Stimulated activated effector memory CD8-positive, alpha-beta T cell treated with anti-CD3 and anti-CD28 coated beads, Interleukin-12 subunit alpha, Interleukin-12 subunit beta, amount 100 ng/mL, for 72 hours (primary cell): ENCODE measurements around the gene NPIPA7.
A peak's percentile ranks its signal among the peaks of the same experiment; 100 is the strongest.
"Not testable (repeated sequence)": the region's sequence is repeated elsewhere in the genome, so short reads cannot be mapped to it uniquely, and the experiment has no call there.

Source experiments
- ATAC-seq: fragments of 150-1000 bp; cut with Tn5 transposase; 2 replicates; pipeline ENCODE4 v1.10.0; 2021
- DNase-seq, 2 donors: peaks; one replicate each; pipeline ENCODE4 v3.0.0; 2021 to 2022; ENCODE audit warnings: low spot score in 2 of 2
- H3K27ac Mint-ChIP-seq: one replicate; pipeline ENCODE4 v1.8.0; 2022; ENCODE audit warnings: mild to moderate bottlenecking, mixed read lengths
- H3K36me3 Mint-ChIP-seq: one replicate; pipeline ENCODE4 v1.8.0; 2022; ENCODE audit warnings: mild to moderate bottlenecking, mixed read lengths
- H3K4me1 Mint-ChIP-seq: one replicate; pipeline ENCODE4 v1.8.0; 2022; ENCODE audit warnings: mixed read lengths
- H3K4me3 Mint-ChIP-seq: one replicate; pipeline ENCODE4 v1.8.0; 2022; ENCODE audit warnings: mild to moderate bottlenecking, mixed read lengths
- H3K9me3 Mint-ChIP-seq: one replicate; pipeline ENCODE4 v1.8.0; 2022; ENCODE audit warnings: mixed read lengths

Gene NPIPA7

DNA sequence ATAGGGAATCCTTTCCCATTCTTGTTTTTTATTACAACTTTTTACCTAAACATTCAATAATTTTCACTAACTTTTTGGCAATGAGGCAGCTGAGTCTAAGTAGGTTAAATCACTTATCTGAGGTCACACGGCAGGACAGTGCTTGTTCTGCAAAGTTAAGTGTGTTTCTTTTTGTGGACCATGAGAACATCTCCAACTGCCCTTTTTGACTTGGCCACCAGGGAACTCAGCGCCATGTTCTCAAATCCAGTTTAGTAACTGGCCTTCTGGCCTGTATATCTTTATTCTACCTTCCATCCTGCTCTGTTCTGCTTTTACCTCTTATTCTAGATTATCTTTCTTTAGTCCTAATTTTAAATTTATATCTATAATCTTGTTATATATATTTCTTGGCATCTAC lies 23.4 kb downstream of the NPIPA7 start:
- DNase-seq, H3K9me3 Mint-ChIP-seq, H3K4me3 Mint-ChIP-seq, H3K4me1 Mint-ChIP-seq, ATAC-seq, H3K36me3 Mint-ChIP-seq, H3K27ac Mint-ChIP-seq: not testable (repeated sequence)

DNA sequence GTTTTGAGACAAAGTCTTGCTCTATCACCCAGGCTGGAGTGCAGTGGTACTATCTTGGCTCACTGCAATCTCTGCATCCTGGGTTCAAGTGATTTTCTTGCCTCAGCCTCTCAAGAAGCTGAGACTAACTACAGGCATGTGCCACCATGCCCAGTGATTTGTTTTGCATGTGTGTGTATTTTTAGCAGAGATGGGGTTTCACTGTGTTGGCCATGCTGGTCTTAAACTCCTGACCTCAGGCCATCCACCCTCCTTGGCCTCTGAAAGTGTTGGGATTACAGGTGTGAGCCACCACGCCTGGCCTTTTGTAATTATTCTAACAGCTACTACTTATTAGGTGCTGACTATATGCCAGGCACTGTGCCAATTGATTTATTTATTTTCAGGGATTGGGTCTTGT lies 25.3 kb downstream of the NPIPA7 start:
- not testable (repeated sequence) for H3K27ac Mint-ChIP-seq, DNase-seq, H3K36me3 Mint-ChIP-seq, H3K4me1 Mint-ChIP-seq, H3K9me3 Mint-ChIP-seq, H3K4me3 Mint-ChIP-seq, ATAC-seq

DNA sequence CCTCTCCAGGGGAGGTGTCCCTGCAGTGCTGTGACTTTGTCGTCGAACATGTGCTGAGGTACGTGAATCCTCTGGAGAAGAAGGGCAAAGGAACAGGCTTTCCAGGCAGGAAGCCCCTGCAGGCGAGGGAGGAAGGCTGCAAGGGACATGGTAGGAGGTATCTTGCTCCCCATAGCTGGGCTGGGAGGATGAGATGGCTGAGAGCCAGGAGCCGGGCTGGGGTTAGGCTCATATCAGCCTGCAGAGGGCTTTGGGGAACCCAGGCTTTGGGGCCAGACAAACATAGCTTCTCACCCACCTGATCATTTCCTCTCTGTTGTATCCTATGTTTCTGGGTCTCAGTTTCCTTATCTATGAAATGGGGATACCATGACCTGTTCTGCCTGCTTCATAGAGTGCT lies 26.5 kb downstream of the NPIPA7 start:
- not testable (repeated sequence) for H3K9me3 Mint-ChIP-seq

DNA sequence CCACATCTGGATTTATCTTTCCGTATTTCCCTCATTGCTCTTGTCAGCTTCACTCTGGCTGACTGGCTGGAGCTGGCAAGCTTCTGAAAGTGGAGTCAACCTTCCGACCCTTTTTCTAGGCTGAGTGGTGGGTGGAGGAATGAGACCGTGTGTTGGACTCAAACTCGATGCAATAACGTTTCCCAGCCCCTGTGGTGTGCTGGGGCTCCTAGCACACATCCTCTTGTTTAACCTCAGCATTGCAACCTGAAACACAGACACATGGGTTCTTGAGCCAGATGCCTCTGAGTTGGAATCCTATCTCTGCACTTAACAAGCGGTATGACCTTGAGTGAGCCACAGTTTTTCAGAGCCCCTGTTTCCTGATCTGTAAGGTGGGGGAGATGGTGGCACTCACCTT lies 29.5 kb downstream of the NPIPA7 start:
- not testable (repeated sequence) for H3K27ac Mint-ChIP-seq, DNase-seq, H3K9me3 Mint-ChIP-seq, H3K4me1 Mint-ChIP-seq, H3K4me3 Mint-ChIP-seq, H3K36me3 Mint-ChIP-seq, ATAC-seq

More for the DNA sequence above, 26.5 kb downstream of the NPIPA7 start:
- H3K4me3 Mint-ChIP-seq, H3K36me3 Mint-ChIP-seq, H3K27ac Mint-ChIP-seq, H3K4me1 Mint-ChIP-seq, DNase-seq, ATAC-seq: not testable (repeated sequence)

DNA sequence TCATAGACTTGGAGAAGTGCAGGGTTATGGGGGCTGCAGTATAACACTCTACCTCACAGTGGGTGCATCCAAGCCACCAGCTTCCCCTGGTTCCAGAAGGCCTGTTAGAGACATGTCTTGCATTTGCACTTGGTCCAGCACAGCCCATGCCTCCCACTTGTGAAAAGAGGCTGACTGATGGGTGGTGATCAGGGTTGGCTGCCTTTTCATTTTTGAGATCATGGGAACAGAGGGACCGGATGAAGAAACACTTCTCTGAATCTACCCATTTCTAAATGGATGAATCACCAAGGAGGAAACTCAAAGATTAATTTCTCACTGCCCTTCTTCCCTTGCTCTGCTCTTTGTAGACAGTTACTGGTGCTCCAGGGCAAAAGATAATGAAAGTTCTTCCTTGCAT lies 34.8 kb downstream of the NPIPA7 start:
- H3K27ac Mint-ChIP-seq, H3K9me3 Mint-ChIP-seq, H3K4me3 Mint-ChIP-seq, H3K4me1 Mint-ChIP-seq, H3K36me3 Mint-ChIP-seq, DNase-seq, ATAC-seq: not testable (repeated sequence)

DNA sequence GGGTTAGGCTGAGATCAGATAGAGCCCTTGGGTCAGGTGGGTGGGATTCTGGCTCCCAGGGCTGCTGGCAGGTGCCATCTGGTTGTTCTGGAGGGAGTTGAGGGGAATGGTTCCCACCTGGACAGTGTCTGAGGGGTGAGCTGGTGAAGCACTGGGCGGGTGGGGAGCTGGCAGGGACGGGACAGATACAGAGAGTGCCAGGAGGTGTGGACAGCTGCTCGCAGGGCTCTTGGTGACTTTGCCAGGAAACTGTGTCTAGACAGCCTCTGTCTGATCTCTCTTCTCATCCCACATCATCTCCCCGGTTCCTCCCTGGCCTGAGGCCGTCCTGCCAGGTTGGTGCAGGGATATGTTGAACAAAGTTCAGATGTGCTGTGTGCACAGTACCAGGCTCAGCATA lies 38.1 kb downstream of the NPIPA7 start:
- not testable (repeated sequence) for H3K27ac Mint-ChIP-seq, H3K4me3 Mint-ChIP-seq, H3K9me3 Mint-ChIP-seq, H3K4me1 Mint-ChIP-seq, H3K36me3 Mint-ChIP-seq, DNase-seq
- peak; percentile 33 for ATAC-seq

DNA sequence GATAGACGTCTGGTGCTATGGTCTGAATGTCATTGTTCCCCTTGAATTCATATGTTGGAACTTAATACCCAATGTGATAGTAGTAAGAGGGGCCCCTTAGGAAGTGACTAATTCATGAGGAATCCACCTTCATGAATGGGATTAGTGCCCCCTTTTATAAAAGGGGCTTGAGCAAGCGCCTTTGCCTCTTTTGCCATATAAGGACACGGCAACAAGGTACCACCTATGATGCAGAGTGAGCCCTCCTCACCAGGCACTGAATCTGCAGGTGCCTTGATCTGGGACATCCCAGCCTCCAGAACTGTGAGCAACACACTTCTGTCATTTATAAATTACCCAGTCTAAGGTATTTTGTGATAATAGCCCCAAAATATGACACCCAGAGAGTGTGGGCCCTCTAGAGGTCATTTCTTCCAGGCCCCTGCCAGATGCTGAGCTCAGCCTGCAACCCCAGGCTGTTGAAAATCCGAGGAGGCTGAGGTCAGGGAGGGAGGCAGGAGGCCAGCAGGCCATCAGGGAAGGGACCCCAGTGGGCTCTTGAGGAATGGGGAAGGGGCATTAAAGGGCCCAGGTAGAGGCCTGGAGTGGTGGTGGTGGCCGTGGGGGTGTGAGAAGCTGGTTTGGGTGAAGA lies 39.1 kb downstream of the NPIPA7 start:
- H3K27ac Mint-ChIP-seq, ATAC-seq, DNase-seq, H3K4me1 Mint-ChIP-seq, H3K4me3 Mint-ChIP-seq, H3K36me3 Mint-ChIP-seq, H3K9me3 Mint-ChIP-seq: not testable (repeated sequence)

DNA sequence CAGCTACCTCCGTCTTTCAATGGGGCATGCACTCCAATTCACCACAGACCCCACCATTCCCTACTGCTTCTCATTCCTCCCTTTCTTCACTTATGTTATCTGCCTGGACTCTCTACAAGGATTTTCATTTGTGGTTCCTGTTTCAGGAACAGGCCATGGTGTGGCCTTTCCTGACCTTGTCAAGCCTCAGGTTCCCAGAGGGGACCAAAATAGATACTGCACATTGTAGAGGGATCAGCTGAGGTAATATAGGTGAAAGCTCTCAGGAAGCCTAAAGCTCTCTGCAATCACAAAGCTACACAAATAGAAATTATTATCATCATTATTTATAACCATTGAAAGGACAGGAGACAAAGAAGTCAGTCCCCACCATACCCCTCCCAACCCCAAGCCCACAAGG lies 41.6 kb downstream of the NPIPA7 start:
- not testable (repeated sequence) for H3K9me3 Mint-ChIP-seq, H3K36me3 Mint-ChIP-seq, H3K4me3 Mint-ChIP-seq, H3K4me1 Mint-ChIP-seq, DNase-seq, H3K27ac Mint-ChIP-seq, ATAC-seq

DNA sequence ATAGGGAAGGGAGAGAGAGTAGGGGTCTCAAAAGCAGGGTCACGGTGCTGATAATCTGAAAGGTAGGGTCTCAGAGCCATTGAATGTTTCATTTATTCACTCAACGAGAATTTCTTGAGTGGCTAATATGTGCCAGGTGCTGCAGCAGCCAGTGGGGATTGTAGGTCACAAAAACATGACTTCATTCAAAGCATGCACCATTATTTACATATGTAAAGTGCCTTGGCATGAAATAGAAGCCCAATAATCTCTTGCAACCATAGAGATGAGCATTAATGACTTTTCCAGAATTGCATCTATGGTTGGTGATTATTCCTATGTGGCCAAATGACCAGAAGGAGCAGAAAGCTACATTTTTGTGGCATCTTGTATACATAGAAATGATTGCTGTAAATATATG lies 46.2 kb downstream of the NPIPA7 start:
- H3K27ac Mint-ChIP-seq, H3K36me3 Mint-ChIP-seq, ATAC-seq, H3K4me3 Mint-ChIP-seq, H3K4me1 Mint-ChIP-seq, DNase-seq, H3K9me3 Mint-ChIP-seq: not testable (repeated sequence)

DNA sequence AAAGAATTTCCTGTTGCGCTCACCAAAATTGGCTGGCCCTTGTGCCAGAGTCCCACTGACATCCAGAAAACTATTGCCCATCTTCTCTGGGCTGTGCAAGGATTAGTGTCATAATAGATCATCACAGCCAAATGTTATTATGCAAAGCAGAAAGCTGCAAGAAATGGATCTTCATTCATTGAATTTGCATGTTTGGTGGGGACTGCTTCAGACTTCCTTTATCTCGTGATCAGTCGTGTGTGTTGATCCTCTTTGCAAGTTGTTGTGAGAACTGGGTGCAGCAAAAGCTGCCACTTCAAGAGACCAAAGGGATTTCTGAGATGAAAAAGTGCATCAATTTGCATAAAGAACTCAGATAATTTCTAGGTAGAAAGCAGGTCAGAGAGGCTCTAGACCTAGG lies 52.2 kb downstream of the NPIPA7 start:
- not testable (repeated sequence) for H3K36me3 Mint-ChIP-seq, H3K27ac Mint-ChIP-seq, H3K4me3 Mint-ChIP-seq, H3K9me3 Mint-ChIP-seq, H3K4me1 Mint-ChIP-seq, DNase-seq, ATAC-seq

DNA sequence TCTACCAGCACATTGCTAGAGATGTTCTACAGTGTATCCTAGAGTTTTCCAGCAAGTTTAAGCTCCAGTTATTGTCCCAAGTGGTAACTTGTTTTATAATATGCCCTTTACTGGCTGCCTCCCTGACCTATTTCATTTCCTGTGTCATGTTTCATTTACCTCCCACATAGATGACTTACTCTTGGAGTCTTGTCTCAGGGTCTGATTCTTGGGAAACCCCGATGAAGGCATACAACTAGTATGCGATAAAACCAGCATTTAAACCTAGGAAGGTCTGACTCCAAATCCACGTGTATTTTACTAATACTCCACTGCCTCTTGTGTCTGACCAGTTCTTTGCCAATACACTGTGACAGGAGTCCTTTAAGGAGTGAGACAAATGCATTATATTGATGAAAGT lies 55.8 kb downstream of the NPIPA7 start:
- H3K4me1 Mint-ChIP-seq, result not testable (repeated sequence)

DNA sequence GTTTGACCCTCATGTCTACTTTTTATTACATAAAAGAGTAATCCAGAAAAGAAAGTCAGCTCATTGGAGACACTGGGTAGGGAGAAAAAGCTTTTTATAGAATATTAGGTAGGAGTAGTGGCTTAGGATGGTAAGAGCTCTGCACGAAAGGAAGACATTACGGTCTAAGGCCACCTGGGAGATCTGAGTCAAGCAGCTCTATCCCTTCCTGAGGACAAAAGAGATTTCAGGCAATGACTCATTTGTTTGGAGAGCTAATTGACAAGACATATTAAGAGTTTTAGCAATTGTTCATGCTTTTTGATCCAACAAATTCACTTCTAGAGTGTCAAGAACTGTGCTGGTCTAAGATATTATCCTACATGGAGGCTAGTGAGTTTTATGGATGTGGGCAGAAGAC lies 62.5 kb downstream of the NPIPA7 start:
- not testable (repeated sequence) for H3K36me3 Mint-ChIP-seq, H3K4me3 Mint-ChIP-seq, H3K4me1 Mint-ChIP-seq, DNase-seq, H3K27ac Mint-ChIP-seq, H3K9me3 Mint-ChIP-seq, ATAC-seq

More for the DNA sequence above, 55.8 kb downstream of the NPIPA7 start:
- DNase-seq, H3K4me3 Mint-ChIP-seq, H3K27ac Mint-ChIP-seq, H3K9me3 Mint-ChIP-seq, H3K36me3 Mint-ChIP-seq, ATAC-seq: not testable (repeated sequence)
